Lung (tissue), 12 donors: ENCODE results near the gene ABHD10. TPM values are rescaled to one million over a fixed set of nuclear protein-coding genes. Genes with fewer than 3 reads are reported as not detected.

ENCODE experiments used
- ATAC-seq: fragments of 200-7000 bp; cut with Tn5 transposase; one replicate; pipeline ENCODE4 v1.9.1; 2020; ENCODE audit warnings: moderate number of reproducible peaks; ENCODE audit not compliant: insufficient read depth, low FRiP score
- DNase-seq, 3 donors: peaks; one replicate each; pipeline ENCODE4 v3.0.0-alpha.2; 2013 to 2017
- H3K27ac ChIP-seq, 2 donors: one replicate each; pipeline ENCODE4 v1.5.1; 2013; ENCODE audit warnings: mild to moderate bottlenecking in 2 of 2, moderate library complexity in 2 of 2, control low read depth in 1 of 2, inconsistent platforms in 1 of 2, low read depth in 1 of 2, low read length in 1 of 2
- H3K27me3 ChIP-seq, 3 donors: one replicate each; pipeline ENCODE4 v1.5.1; 2013; ENCODE audit warnings: low read length in 2 of 3; ENCODE audit not compliant: control insufficient read depth in 3 of 3, insufficient read depth in 3 of 3
- H3K36me3 ChIP-seq, 4 donors: one replicate each; pipeline ENCODE4 v1.5.1; 2013; ENCODE audit warnings: low read length in 4 of 4, mild to moderate bottlenecking in 1 of 4, moderate library complexity in 1 of 4; ENCODE audit not compliant: control insufficient read depth in 4 of 4, insufficient read depth in 4 of 4
- H3K4me1 ChIP-seq, 5 donors: one replicate each; pipeline ENCODE4 v1.5.1; 2013; ENCODE audit warnings: low read length in 5 of 5, mild to moderate bottlenecking in 2 of 5, moderate library complexity in 1 of 5; ENCODE audit not compliant: control insufficient read depth in 5 of 5, insufficient read depth in 5 of 5
- H3K4me3 ChIP-seq: one replicate; pipeline ENCODE4 v1.5.1; 2013; ENCODE audit warnings: mild to moderate bottlenecking, control low read depth, moderate library complexity
- H3K9ac ChIP-seq, 2 donors: one replicate each; pipeline ENCODE4 v1.5.1; 2013; ENCODE audit warnings: low read length in 2 of 2, control low read depth in 1 of 2; ENCODE audit not compliant: insufficient read depth in 1 of 2
- H3K9me3 ChIP-seq, 4 donors: one replicate each; pipeline ENCODE4 v1.5.1; 2013; ENCODE audit warnings: low read length in 3 of 4, mild to moderate bottlenecking in 1 of 4, moderate library complexity in 1 of 4; ENCODE audit not compliant: control insufficient read depth in 4 of 4, insufficient read depth in 3 of 4
- WGBS, 2 donors: extraction: QIAGEN DNeasy Blood & Tissue Kit; methylation state at CpG; one replicate each; pipeline ENCODE4 v1.1.7; 2013; 5-methylcytosine and 5-hydroxymethylcytosine counted together
- polyA plus RNA-seq, 2 donors: library from polyadenylated mRNA; stranded (reverse); fragments of 200-250 nt; gene quantifications; one replicate each; pipeline ENCODE4 v1.2.1, GENCODE V29; 2013
- total RNA-seq, 2 donors: library from RNA; depleted of rRNA in 1 of 2; stranded (reverse); fragments of >200 nt in 1 of 2; gene quantifications; one replicate each; pipeline ENCODE4 v1.2.1, GENCODE V29; 2014 to 2021
- TF ChIP-seq, protein P1 (sequence below): IDR thresholded peaks from 2 replicates; pipeline ENCODE4 v1.5.1; 2012; ENCODE audit warnings: mild to moderate bottlenecking; ENCODE audit errors: control extremely low read depth, extremely low read depth
- donor health status: control.
- donor health status: control.
- donor health status: Bipolar disorder and iron deficiency.
- donor health status: healthy.
- donor health status: DM: yes; HTN: yes; CAD: no.

ABHD10 gene
- total and polyA plus RNA-seq, 4 donors = 10.6 to 52.1 (median 23.0) TPM

DNA sequence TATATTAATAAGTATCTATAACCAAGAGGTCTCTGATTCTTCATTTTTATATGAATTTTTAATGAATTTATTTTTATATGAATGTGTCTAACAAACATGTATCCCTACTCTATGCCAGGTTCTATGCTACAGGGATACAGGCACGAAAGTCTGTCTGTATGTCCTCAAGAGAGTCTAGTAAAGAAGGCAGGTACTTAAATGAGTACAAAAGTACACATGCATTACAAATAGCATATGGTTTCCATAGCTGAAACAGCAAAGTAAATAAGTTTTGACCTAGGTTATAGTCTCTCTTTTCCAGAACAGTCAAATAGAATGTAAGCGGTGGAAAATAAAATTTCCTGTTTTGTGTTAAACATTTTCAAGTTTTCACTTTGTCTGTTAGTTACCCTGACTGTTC lies 13.3 kb upstream of the ABHD10 start:
- Histone ChIP-seq H3K27ac (no peak overlapping the region), H3K9me3 (no peaks in the 10 kb centered on the region), H3K36me3 (peaks cover 0 to 23% (median 4%) of the 10 kb centered on the region in 4 donors), H3K9ac (no peak overlapping the region), H3K4me1 (peaks cover 0 to 36% (median 12%) of the 10 kb centered on the region in 5 donors), H3K27me3 (no peaks in the 10 kb centered on the region), H3K4me3 (no peak overlapping the region)
- DNase-seq (no peak), ATAC-seq (no peak)
- 84 to 94% methylated on average over 2 of the region's 2 CpGs for WGBS, 2 donors
- TF ChIP-seq, protein P1, sequence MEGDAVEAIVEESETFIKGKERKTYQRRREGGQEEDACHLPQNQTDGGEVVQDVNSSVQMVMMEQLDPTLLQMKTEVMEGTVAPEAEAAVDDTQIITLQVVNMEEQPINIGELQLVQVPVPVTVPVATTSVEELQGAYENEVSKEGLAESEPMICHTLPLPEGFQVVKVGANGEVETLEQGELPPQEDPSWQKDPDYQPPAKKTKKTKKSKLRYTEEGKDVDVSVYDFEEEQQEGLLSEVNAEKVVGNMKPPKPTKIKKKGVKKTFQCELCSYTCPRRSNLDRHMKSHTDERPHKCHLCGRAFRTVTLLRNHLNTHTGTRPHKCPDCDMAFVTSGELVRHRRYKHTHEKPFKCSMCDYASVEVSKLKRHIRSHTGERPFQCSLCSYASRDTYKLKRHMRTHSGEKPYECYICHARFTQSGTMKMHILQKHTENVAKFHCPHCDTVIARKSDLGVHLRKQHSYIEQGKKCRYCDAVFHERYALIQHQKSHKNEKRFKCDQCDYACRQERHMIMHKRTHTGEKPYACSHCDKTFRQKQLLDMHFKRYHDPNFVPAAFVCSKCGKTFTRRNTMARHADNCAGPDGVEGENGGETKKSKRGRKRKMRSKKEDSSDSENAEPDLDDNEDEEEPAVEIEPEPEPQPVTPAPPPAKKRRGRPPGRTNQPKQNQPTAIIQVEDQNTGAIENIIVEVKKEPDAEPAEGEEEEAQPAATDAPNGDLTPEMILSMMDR = no peak

DNA sequence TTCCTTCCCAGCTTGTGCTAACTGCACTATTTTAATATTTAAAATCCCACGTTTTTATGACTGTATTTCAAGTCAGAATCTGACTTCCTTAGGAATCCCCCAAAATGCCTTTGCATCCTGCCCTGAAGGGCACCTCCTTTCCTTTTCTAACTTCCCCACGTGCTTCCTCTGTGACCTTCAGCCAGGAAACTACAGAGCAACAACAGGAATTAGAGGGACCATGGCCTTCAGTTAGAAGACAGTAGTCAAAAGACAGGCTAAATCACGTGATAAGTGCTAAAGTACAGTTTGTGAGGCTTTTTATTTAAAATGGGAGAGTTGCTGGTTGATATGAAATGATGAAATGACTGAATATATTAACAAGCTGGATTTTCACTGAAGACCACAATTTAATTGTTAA lies 11.8 kb upstream of the ABHD10 start:
- DNase-seq (no peak), ATAC-seq (no peak)
- Histone ChIP-seq H3K9me3 (no peaks in the 10 kb centered on the region), H3K27ac (peak overlapping the region in 1 of 2 donors; percentile 53), H3K36me3 (peaks cover 0 to 22% (median 4%) of the 10 kb centered on the region in 4 donors), H3K4me3 (no peak overlapping the region), H3K27me3 (no peaks in the 10 kb centered on the region), H3K4me1 (peaks cover 0 to 52% (median 12%) of the 10 kb centered on the region in 5 donors), H3K9ac (no peak overlapping the region)
- TF ChIP-seq, protein P1 = no peak
- 16 to 24% methylated on average over 3 of the region's 3 CpGs for WGBS, 2 donors

DNA sequence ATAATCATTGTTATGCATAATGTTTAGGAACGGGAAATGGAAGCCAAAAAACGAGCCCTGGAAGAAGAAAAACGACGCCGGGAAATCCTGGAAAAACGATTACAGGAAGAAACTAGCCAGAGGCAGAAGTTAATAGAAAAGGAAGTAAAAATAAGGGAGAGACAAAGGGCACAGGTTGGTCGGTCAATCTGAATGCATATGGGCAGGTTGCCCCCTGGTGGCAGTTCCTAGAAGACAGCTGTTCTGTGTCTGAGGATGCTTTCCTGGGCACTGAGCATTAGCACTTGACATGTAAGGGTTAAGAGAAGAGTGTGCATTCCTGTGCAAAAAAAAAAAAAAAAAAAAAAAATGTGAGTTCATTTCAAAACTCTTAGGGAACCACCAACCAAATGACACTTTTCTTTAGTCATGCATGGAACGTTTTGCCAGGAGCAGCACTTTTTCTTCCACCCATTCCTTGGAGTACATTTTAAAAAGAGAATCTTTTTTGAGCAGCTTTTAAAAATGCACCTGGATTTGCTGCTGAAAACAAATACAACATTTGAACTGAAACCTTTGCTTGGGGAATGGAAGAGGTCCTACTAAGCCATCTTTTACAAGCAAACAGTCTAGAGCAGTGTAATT lies 11.1 kb upstream of the ABHD10 start:
- H3K27me3 ChIP-seq = no peaks in the 10 kb centered on the region
- H3K27ac ChIP-seq = peak overlapping the region in 1 of 2 donors; percentile 53
- no peak overlapping the region for H3K9ac ChIP-seq

More for the DNA sequence above, 11.1 kb upstream of the ABHD10 start:
- WGBS, 2 donors = 10 to 12% methylated on average over 8 of the region's 8 CpGs
- peaks cover 0 to 21% (median 4%) of the 10 kb centered on the region in 4 donors for H3K36me3 ChIP-seq
- no peak overlapping the region for H3K4me3 ChIP-seq
- peak; percentile 84 to 88 (median 87) for DNase-seq
- ATAC-seq = peak; percentile 93
- H3K9me3 ChIP-seq = no peaks in the 10 kb centered on the region
- TF ChIP-seq, protein P1 = peak; percentile 92
- peaks cover 0 to 58% (median 12%) of the 10 kb centered on the region in 5 donors for H3K4me1 ChIP-seq
